Natural killer cell treated with Interleukin-12 subunit alpha and Interleukin-12 subunit beta and Interleukin-15 and Interleukin-18, amount 100 ng/mL, for 72 hours (primary cell): ENCODE measurements around the gene DDX52. TPM values are rescaled to one million over a fixed set of nuclear protein-coding genes. Genes with fewer than 3 reads are reported as not detected.

Source experiments
- ATAC-seq, 2 donors: fragments of 150-1000 bp; cut with Tn5 transposase in 1 of 2; sonication (Bioruptor Pico), chemical (Tn5 transposase) in 1 of 2; 2 replicates each; pipeline ENCODE4 v1.10.0; 2021
- DNase-seq: peaks from one replicate; pipeline ENCODE4 v3.0.0; 2022; ENCODE audit warnings: low spot score
- H3K27ac Mint-ChIP-seq, 2 donors: 1 replicate in 1 of 2; 2 replicates in 1 of 2; pipeline ENCODE4 v1.8.0; 2022; ENCODE audit warnings: mixed read lengths in 2 of 2, mild to moderate bottlenecking in 1 of 2, moderate library complexity in 1 of 2
- H3K27me3 Mint-ChIP-seq, 2 donors: 1 replicate in 1 of 2; 2 replicates in 1 of 2; pipeline ENCODE4 v1.8.0; 2022; ENCODE audit warnings: mixed read lengths in 2 of 2
- H3K36me3 Mint-ChIP-seq: one replicate; pipeline ENCODE4 v1.8.0; 2022; ENCODE audit warnings: mixed read lengths
- H3K4me1 Mint-ChIP-seq, 2 donors: 1 replicate in 1 of 2; 2 replicates in 1 of 2; pipeline ENCODE4 v1.8.0; 2022; ENCODE audit warnings: low read depth in 2 of 2, mixed read lengths in 2 of 2, mild to moderate bottlenecking in 1 of 2
- H3K4me3 Mint-ChIP-seq: one replicate; pipeline ENCODE4 v1.8.0; 2022; ENCODE audit warnings: mixed read lengths
- H3K9me3 Mint-ChIP-seq: 2 replicates; pipeline ENCODE4 v1.8.0; 2022; ENCODE audit warnings: mixed read lengths
- total RNA-seq, 2 donors: library from RNA; stranded (reverse); gene quantifications; one replicate each; pipeline ENCODE4 v1.2.3, GENCODE V29; 2022

Gene DDX52
- total RNA-seq, 2 donors from 2014 or later = 35.0 to 52.9 TPM

GRCh38 chr17:37671028-37671823 lies 28.0 kb upstream of the DDX52 start:
- Mint-ChIP-seq H3K4me1 (no peaks in the 10 kb centered on the region), H3K9me3 (no peaks in the 10 kb centered on the region), H3K27me3 (peaks cover 0 to 4% of the 10 kb centered on the region in 2 donors), H3K27ac (no peak overlapping the region), H3K4me3 (no peak overlapping the region), H3K36me3 (no peaks in the 10 kb centered on the region)
- DNase-seq (no peak), ATAC-seq (no peak)

- Mint-ChIP-seq H3K27me3 (peaks cover 0 to 7% of the 10 kb centered on the region in 2 donors), H3K4me3 (no peak overlapping the region), H3K4me1 (no peaks in the 10 kb centered on the region), H3K27ac (no peak overlapping the region), H3K36me3 (no peaks in the 10 kb centered on the region), H3K9me3 (no peaks in the 10 kb centered on the region)
- DNase-seq = no peak
- ATAC-seq = no peak
Observed at GRCh38 chr17:37667039-37667438, 23.8 kb upstream of the DDX52 start.

DNA sequence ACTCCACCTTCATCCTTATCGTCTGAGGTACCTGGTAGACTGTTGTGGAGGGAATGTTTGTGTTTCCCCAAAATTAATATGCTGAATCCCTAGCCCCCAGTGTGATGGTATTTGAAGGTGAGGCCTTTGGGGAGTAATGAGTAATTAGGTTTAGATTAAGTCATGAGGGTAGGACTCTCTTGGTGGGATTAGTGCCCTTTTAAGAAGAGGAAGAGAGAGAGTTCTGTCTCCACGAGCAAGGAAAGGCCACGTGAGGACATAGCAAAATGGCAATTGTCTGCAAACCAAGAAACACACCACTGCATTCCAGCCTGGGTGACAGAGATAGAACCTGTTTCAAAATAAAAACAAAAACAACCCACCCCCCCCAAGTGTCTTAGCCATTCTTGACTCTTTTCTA lies 21.0 kb upstream of the DDX52 start:
- ATAC-seq (no peak), DNase-seq (no peak)
- H3K4me3 Mint-ChIP-seq = no peak overlapping the region
- no peak overlapping the region for H3K27ac Mint-ChIP-seq
- no peaks in the 10 kb centered on the region for H3K9me3 Mint-ChIP-seq
- H3K27me3 Mint-ChIP-seq = peaks cover 9 to 17% of the 10 kb centered on the region in 2 donors
- no peaks in the 10 kb centered on the region for H3K36me3 Mint-ChIP-seq
- H3K4me1 Mint-ChIP-seq = no peaks in the 10 kb centered on the region

DNA sequence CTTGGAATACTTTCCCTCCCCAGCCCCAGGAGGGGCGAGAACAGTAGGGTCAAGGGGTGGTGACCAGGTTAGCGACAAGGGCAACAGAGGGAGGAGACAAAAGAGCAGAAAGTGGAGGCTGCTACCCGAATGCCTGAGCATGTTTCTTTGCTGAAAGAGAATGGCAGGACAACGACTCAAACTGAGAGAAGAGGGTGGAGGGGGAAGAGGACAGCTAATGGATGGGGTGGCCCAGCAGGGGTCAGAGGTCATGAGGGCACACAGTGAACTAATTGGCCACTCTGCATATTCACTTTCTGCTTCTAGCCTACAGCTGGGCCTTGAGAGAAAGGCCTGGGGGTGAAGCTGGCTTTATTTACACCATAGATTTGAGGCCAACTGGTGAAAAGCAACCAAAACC lies 19.1 kb upstream of the DDX52 start:
- Mint-ChIP-seq H3K4me3 (no peak overlapping the region), H3K4me1 (no peaks in the 10 kb centered on the region), H3K27ac (no peak overlapping the region), H3K36me3 (no peaks in the 10 kb centered on the region), H3K27me3 (peaks cover 9 to 17% of the 10 kb centered on the region in 2 donors), H3K9me3 (no peaks in the 10 kb centered on the region)
- DNase-seq (no peak), ATAC-seq (no peak)

- Mint-ChIP-seq H3K4me3 (no peak overlapping the region), H3K36me3 (no peaks in the 10 kb centered on the region), H3K4me1 (no peaks in the 10 kb centered on the region), H3K27me3 (peaks cover 9 to 17% of the 10 kb centered on the region in 2 donors), H3K27ac (no peak overlapping the region), H3K9me3 (no peaks in the 10 kb centered on the region)
- DNase-seq (no peak), ATAC-seq (no peak)
Observed at GRCh38 chr17:37661400-37662014, 18.3 kb upstream of the DDX52 start.

- H3K27me3 Mint-ChIP-seq = peaks cover 9 to 17% of the 10 kb centered on the region in 2 donors
- no peaks in the 10 kb centered on the region for H3K9me3 Mint-ChIP-seq
- no peaks in the 10 kb centered on the region for H3K4me1 Mint-ChIP-seq
- no peak for DNase-seq
- H3K4me3 Mint-ChIP-seq = no peak overlapping the region
- ATAC-seq = no peak
- no peaks in the 10 kb centered on the region for H3K36me3 Mint-ChIP-seq
- H3K27ac Mint-ChIP-seq = no peak overlapping the region
Observed at GRCh38 chr17:37659925-37660324, 16.7 kb upstream of the DDX52 start.

DNA sequence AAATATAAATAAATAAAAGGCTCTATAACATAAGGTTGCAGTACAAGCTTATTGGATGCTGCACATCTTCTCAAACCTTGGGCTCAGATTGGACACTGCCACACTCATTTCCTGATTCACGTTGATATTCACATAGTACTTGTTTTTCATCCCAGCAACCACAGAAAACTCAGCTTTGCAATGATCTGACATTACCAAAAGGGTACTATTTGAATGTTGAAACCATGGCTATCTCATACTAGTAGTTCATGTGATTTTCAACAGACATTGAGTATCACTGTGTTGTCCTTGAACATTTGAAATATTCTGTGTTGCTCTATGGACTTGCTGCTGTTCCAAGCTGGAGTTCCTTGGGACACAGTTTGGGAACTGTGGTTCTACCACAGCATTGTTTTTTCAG lies 14.0 kb upstream of the DDX52 start:
- Mint-ChIP-seq H3K9me3 (no peaks in the 10 kb centered on the region), H3K4me1 (no peaks in the 10 kb centered on the region), H3K4me3 (no peak overlapping the region), H3K36me3 (no peaks in the 10 kb centered on the region), H3K27me3 (peaks cover 17 to 28% of the 10 kb centered on the region in 2 donors), H3K27ac (no peak overlapping the region)
- DNase-seq (no peak), ATAC-seq (no peak)

- Mint-ChIP-seq H3K9me3 (no peaks in the 10 kb centered on the region), H3K27me3 (peaks cover 28 to 43% of the 10 kb centered on the region in 2 donors), H3K4me3 (no peak overlapping the region), H3K4me1 (peaks cover 8 to 11% of the 10 kb centered on the region in 2 donors), H3K27ac (no peak overlapping the region), H3K36me3 (no peaks in the 10 kb centered on the region)
- ATAC-seq (no peak), DNase-seq (no peak)
Observed at GRCh38 chr17:37651849-37652248, 8.6 kb upstream of the DDX52 start.

DNA sequence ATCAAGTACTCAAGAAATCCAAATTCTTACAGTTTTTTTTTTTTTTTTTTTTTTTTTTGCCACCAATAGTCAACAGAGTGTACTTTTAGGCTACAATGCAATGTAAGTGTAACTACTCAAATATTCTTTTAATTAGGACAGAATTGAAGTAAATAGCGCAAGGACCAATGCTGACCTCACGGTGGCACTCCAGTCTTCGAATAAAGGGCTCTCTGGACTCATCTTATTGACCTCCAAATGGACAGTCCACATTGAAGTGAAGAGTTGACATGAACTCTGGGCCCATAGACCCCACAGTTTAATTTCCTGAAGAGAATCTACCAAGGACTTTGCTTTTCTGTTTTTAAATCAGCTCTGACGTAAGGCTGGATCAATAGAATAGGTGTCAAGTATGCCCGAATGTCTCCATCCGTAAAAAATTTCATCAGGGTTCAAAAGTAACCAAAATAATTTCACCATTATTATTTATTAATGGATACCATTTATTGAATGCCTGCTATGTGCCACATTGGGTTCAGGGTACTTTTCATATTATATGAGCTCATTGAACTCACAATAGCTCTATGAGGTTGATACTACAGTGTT lies 7.3 kb upstream of the DDX52 start:
- Mint-ChIP-seq H3K4me1 (peaks cover 8 to 11% of the 10 kb centered on the region in 2 donors), H3K4me3 (no peak overlapping the region), H3K36me3 (no peaks in the 10 kb centered on the region), H3K27ac (no peak overlapping the region), H3K27me3 (peaks cover 36 to 56% of the 10 kb centered on the region in 2 donors), H3K9me3 (no peaks in the 10 kb centered on the region)
- no peak for DNase-seq
- no peak for ATAC-seq

DNA sequence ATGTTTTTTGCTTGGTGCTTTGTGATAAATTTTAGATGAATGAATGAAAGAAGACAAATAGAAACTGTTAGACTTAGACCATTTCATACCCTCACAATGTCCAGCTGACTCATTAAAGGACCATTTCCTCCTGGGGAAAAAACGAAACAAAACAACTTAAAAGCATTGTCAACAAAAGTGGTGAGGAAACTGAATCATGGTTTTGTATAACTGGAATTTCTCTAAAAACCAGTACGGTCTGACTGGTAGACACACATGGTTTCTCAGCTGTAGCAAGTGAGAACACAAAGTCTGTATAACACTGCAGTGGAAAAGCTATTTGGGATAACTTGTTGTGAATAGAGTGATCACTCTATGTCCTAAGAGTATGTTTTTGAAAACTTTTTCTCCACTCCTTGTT lies 5.3 kb upstream of the DDX52 start:
- ATAC-seq (peak in 1 of 2 donors; percentile 51), DNase-seq (no peak)
- Mint-ChIP-seq H3K27me3 (peaks cover 40 to 58% of the 10 kb centered on the region in 2 donors), H3K27ac (no peak overlapping the region), H3K9me3 (no peaks in the 10 kb centered on the region), H3K4me3 (peak overlapping the region; percentile 12), H3K4me1 (peaks cover 11 to 16% of the 10 kb centered on the region in 2 donors), H3K36me3 (no peaks in the 10 kb centered on the region)

DNA sequence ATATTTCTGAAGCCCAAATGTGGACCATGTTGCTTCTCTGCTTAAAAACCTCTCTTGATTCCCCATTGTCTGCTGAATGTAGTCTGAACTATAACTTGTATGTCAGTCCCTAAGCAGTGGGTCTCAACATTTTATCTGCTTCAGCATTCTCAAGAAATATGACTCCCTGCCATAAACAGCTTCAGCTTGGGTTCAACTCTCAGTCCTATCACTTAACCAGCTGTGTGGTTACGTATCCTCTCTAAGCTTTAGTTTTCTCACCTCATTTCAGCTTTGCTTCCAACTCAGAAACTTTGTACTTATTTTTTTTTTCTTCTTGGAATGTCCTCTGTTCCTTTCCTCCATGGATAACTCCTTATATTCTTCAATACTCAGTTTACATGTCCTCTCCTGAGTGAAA lies 4.6 kb upstream of the DDX52 start:
- Mint-ChIP-seq H3K27me3 (peaks cover 36 to 53% of the 10 kb centered on the region in 2 donors), H3K27ac (no peak overlapping the region), H3K4me1 (peaks cover 12 to 23% of the 10 kb centered on the region in 2 donors), H3K4me3 (no peak overlapping the region), H3K36me3 (peaks cover 1% of the 10 kb centered on the region), H3K9me3 (no peaks in the 10 kb centered on the region)
- DNase-seq (no peak), ATAC-seq (no peak)

DNA sequence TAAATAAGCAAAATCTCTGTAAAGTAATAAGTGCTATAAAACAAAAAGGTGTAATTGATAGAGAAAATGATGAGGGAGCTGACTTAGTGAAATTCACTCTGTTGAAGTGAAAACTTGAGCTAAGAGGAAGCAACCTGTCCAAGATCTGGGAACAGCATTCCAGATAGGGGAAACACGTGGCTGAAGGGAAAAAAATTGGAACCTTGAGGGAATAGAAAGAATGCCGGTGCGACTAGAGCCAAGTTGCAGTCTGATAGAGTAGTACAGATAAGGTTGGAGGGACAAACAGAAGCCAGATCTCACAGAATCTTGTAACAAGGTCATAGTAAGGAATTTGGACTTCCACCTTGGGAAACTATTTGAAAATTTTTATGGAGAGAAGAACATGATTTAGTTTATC lies 623 bp upstream of the DDX52 start:
- peaks cover 24 to 38% of the 10 kb centered on the region in 2 donors for H3K4me1 Mint-ChIP-seq
- DNase-seq (no peak), ATAC-seq (no peak)
- no peaks in the 10 kb centered on the region for H3K9me3 Mint-ChIP-seq
- H3K4me3 Mint-ChIP-seq = peak overlapping the region; percentile 98
- H3K36me3 Mint-ChIP-seq = peaks cover 18% of the 10 kb centered on the region
- H3K27ac Mint-ChIP-seq = peak overlapping the region; percentile 92 to 95
- peaks cover 22 to 41% of the 10 kb centered on the region in 2 donors for H3K27me3 Mint-ChIP-seq

- Mint-ChIP-seq H3K36me3 (peaks cover 23% of the 10 kb centered on the region), H3K27me3 (peaks cover 15 to 29% of the 10 kb centered on the region in 2 donors), H3K9me3 (no peaks in the 10 kb centered on the region), H3K4me3 (peak overlapping the region; percentile 98), H3K4me1 (peaks cover 19 to 30% of the 10 kb centered on the region in 2 donors), H3K27ac (peak overlapping the region; percentile 92 to 95)
- ATAC-seq (peak in 1 of 2 donors; percentile 62), DNase-seq (no peak)
Observed at GRCh38 chr17:37642681-37643080, 565 bp downstream of the DDX52 start.

DNA sequence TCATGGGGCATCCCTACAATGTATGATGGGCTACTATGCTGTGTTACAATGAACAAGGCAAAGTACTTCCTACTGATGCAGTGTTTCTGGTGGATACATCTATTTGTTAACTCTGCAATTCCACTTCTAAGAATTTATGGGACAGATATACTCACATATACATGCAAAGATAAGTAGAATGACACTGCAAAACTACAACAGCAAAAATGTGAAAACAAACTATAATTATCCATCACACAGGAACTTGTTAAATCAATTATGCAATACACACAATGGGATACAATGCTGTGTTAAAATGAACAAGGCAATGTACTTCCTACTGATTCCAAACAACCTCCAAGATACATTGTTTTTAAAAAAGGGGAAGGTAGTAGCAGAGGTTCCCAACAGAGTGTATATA lies 3.2 kb downstream of the DDX52 start:
- Mint-ChIP-seq H3K36me3 (peaks cover 36% of the 10 kb centered on the region), H3K4me3 (peak overlapping the region; percentile 16), H3K9me3 (no peaks in the 10 kb centered on the region), H3K27ac (peak overlapping the region in 1 of 2 donors; percentile 10), H3K4me1 (peaks cover 19 to 30% of the 10 kb centered on the region in 2 donors), H3K27me3 (peaks cover 7 to 14% of the 10 kb centered on the region in 2 donors)
- DNase-seq (no peak), ATAC-seq (no peak)
